Measurements from ENCODE around the gene CDPF1. TPM values are rescaled to one million over a fixed set of nuclear protein-coding genes. Genes with fewer than 3 reads are reported as not detected.

The CDPF1 gene
- total RNA-seq, 2 donors from 2014 or later = 3.5 to 4.3 TPM

GRCh38 chr22:46289244-46289891 lies 39.3 kb upstream of the CDPF1 start:
- ATAC-seq (no peak), DNase-seq (no peak)
- H3K9me3 ChIP-seq (ENCODE audit: control insufficient read depth, low read length, poor library complexity, severe bottlenecking) = no peaks in the 10 kb centered on the region
- H3K36me3 Mint-ChIP-seq (ENCODE audit: low read depth) = peaks cover 2% of the 10 kb centered on the region
- H3K4me1 Mint-ChIP-seq = peaks cover 13% of the 10 kb centered on the region
- H3K27me3 Mint-ChIP-seq = no peaks in the 10 kb centered on the region
- H3K27ac Mint-ChIP-seq = no peak overlapping the region
- H3K4me3 Mint-ChIP-seq = no peak overlapping the region

GRCh38 chr22:46288846-46289243 lies 38.8 kb upstream of the CDPF1 start:
- no peak for DNase-seq
- H3K27ac Mint-ChIP-seq = no peak overlapping the region
- no peaks in the 10 kb centered on the region for H3K9me3 ChIP-seq (ENCODE audit: control insufficient read depth, low read length, poor library complexity, severe bottlenecking)
- no peak overlapping the region for H3K4me3 Mint-ChIP-seq
- ATAC-seq = no peak
- peaks cover 13% of the 10 kb centered on the region for H3K4me1 Mint-ChIP-seq
- H3K36me3 Mint-ChIP-seq (ENCODE audit: low read depth) = peaks cover 2% of the 10 kb centered on the region
- no peaks in the 10 kb centered on the region for H3K27me3 Mint-ChIP-seq

- Mint-ChIP-seq H3K4me3 (no peak overlapping the region), H3K4me1 (peaks cover 13% of the 10 kb centered on the region), H3K27ac (peak overlapping the region; percentile 37), H3K36me3 (ENCODE audit: low read depth) (peaks cover 2% of the 10 kb centered on the region), H3K27me3 (no peaks in the 10 kb centered on the region)
- ATAC-seq = peak; percentile 42
- DNase-seq = no peak
- H3K9me3 ChIP-seq (ENCODE audit: control insufficient read depth, low read length, poor library complexity, severe bottlenecking) = no peaks in the 10 kb centered on the region
These were observed 38.0 kb upstream of the CDPF1 start for GRCh38 chr22:46287873-46288751.

GRCh38 chr22:46286941-46287872 lies 37.1 kb upstream of the CDPF1 start:
- no peak overlapping the region for H3K4me3 Mint-ChIP-seq
- H3K4me1 Mint-ChIP-seq = peaks cover 10% of the 10 kb centered on the region
- H3K9me3 ChIP-seq (ENCODE audit: control insufficient read depth, low read length, poor library complexity, severe bottlenecking) = no peaks in the 10 kb centered on the region
- DNase-seq (no peak), ATAC-seq (no peak)
- H3K36me3 Mint-ChIP-seq (ENCODE audit: low read depth) = peaks cover 2% of the 10 kb centered on the region
- no peaks in the 10 kb centered on the region for H3K27me3 Mint-ChIP-seq
- peak overlapping the region; percentile 37 for H3K27ac Mint-ChIP-seq

GRCh38 chr22:46286006-46286405 lies 35.9 kb upstream of the CDPF1 start:
- ATAC-seq = no peak

GRCh38 chr22:46281866-46282678 lies 32.0 kb upstream of the CDPF1 start:
- H3K27ac Mint-ChIP-seq = no peak overlapping the region
- ATAC-seq = no peak
- H3K9me3 ChIP-seq (ENCODE audit: control insufficient read depth, low read length, poor library complexity, severe bottlenecking) = no peaks in the 10 kb centered on the region
- H3K4me1 Mint-ChIP-seq = peaks cover 2% of the 10 kb centered on the region
- no peak for DNase-seq
- no peaks in the 10 kb centered on the region for H3K27me3 Mint-ChIP-seq
- H3K4me3 Mint-ChIP-seq = no peak overlapping the region
- peaks cover 2% of the 10 kb centered on the region for H3K36me3 Mint-ChIP-seq (ENCODE audit: low read depth)

More at GRCh38 chr22:46286006-46286405, 35.9 kb upstream of the CDPF1 start:
- peaks cover 10% of the 10 kb centered on the region for H3K4me1 Mint-ChIP-seq
- DNase-seq = no peak
- no peak overlapping the region for H3K27ac Mint-ChIP-seq
- H3K9me3 ChIP-seq (ENCODE audit: control insufficient read depth, low read length, poor library complexity, severe bottlenecking) = no peaks in the 10 kb centered on the region
- H3K27me3 Mint-ChIP-seq = no peaks in the 10 kb centered on the region
- H3K4me3 Mint-ChIP-seq = no peak overlapping the region
- H3K36me3 Mint-ChIP-seq (ENCODE audit: low read depth) = peaks cover 4% of the 10 kb centered on the region

- DNase-seq (no peak), ATAC-seq (peak; percentile 23)
- Mint-ChIP-seq H3K4me3 (no peak overlapping the region), H3K4me1 (peaks cover 2% of the 10 kb centered on the region), H3K27me3 (no peaks in the 10 kb centered on the region), H3K36me3 (ENCODE audit: low read depth) (peaks cover 2% of the 10 kb centered on the region), H3K27ac (peak overlapping the region; percentile 51)
- H3K9me3 ChIP-seq (ENCODE audit: control insufficient read depth, low read length, poor library complexity, severe bottlenecking) = no peaks in the 10 kb centered on the region
These were observed 31.0 kb upstream of the CDPF1 start for GRCh38 chr22:46280999-46281623.

- Mint-ChIP-seq H3K4me3 (no peak overlapping the region), H3K4me1 (peaks cover 2% of the 10 kb centered on the region), H3K27ac (peak overlapping the region; percentile 51), H3K36me3 (ENCODE audit: low read depth) (peaks cover 8% of the 10 kb centered on the region), H3K27me3 (no peaks in the 10 kb centered on the region)
- no peak for DNase-seq
- ATAC-seq = no peak
- no peaks in the 10 kb centered on the region for H3K9me3 ChIP-seq (ENCODE audit: control insufficient read depth, low read length, poor library complexity, severe bottlenecking)
These were observed 30.1 kb upstream of the CDPF1 start for GRCh38 chr22:46280063-46280817.

GRCh38 chr22:46278656-46279645 lies 28.9 kb upstream of the CDPF1 start:
- H3K27ac Mint-ChIP-seq = no peak overlapping the region
- H3K27me3 Mint-ChIP-seq = no peaks in the 10 kb centered on the region
- ATAC-seq (no peak), DNase-seq (no peak)
- H3K4me3 Mint-ChIP-seq = no peak overlapping the region
- H3K4me1 Mint-ChIP-seq = peaks cover 2% of the 10 kb centered on the region
- H3K9me3 ChIP-seq (ENCODE audit: control insufficient read depth, low read length, poor library complexity, severe bottlenecking) = no peaks in the 10 kb centered on the region
- H3K36me3 Mint-ChIP-seq (ENCODE audit: low read depth) = peaks cover 8% of the 10 kb centered on the region

GRCh38 chr22:46276563-46276962 lies 26.5 kb upstream of the CDPF1 start:
- DNase-seq (no peak), ATAC-seq (no peak)
- no peaks in the 10 kb centered on the region for H3K9me3 ChIP-seq (ENCODE audit: control insufficient read depth, low read length, poor library complexity, severe bottlenecking)
- Mint-ChIP-seq H3K27ac (no peak overlapping the region), H3K4me1 (peaks cover 2% of the 10 kb centered on the region), H3K4me3 (no peak overlapping the region), H3K36me3 (ENCODE audit: low read depth) (peaks cover 6% of the 10 kb centered on the region), H3K27me3 (no peaks in the 10 kb centered on the region)
